Measurements from ENCODE around the gene MCM3.

MCM3 gene

DNA sequence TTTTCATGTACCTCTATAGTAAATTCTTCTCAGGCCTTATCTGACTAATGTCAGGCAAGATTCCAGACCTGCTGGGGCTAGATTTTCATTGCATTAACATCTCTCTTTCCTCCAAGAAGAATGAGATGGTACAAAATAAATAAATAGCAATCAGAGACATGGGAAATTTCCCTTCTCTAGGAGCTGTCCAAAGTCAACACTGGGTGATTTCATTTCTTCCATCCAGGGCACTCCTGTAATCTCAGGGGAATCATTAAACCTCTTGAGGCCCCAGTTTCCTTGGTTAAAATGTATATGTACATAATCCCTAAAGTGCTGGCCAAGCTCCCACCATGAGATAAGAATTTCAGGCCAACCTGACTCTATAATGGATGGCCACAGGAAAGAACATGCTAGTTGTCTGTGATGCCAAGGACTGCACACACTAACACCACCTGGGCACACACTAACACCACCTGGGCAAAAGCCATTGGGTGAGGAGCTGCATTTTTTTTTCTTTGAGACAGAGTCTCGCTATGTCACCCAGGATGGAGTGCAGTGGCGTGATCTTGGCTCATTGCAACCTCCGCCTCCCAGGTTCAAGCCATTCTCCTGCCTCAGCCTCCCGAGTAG is 41.2 kb downstream of the MCM3 start:
- WGBS (ENCODE audit: insufficient coverage) = 93% methylated on average over 4 of the region's 4 CpGs
- no peaks in the 10 kb centered on the region for H3K36me3 ChIP-seq (ENCODE audit: control insufficient read depth in 4 of 4, insufficient read depth in 4 of 4, low read length in 3 of 4)
- H3K4me1 ChIP-seq (ENCODE audit: control extremely low read depth in 1 of 4, control insufficient read depth in 4 of 4, insufficient read depth in 4 of 4, low read length in 3 of 4) = peaks cover 0 to 3% (median under 1%) of the 10 kb centered on the region in 4 experiments
- H3K27ac ChIP-seq (ENCODE audit: insufficient read depth in 1 of 2, low read depth in 1 of 2, low read length in 2 of 2, poor library complexity in 1 of 2, severe bottlenecking in 2 of 2) = no peak overlapping the region
- DNase-seq = no peak
- no peaks in the 10 kb centered on the region for H3K27me3 ChIP-seq (replicated peaks in 2 of 5; ENCODE audit: control insufficient read depth in 4 of 5, insufficient read depth in 5 of 5, low read length in 4 of 5)
- no peaks in the 10 kb centered on the region for H3K9me3 ChIP-seq (ENCODE audit: control extremely low read depth in 1 of 5, control insufficient read depth in 4 of 5, insufficient read depth in 2 of 5, low read depth in 1 of 5, low read length in 4 of 5)
- no peak overlapping the region for H3K4me3 ChIP-seq (ENCODE audit: control insufficient read depth in 1 of 7, extremely low read depth in 1 of 7, insufficient read depth in 4 of 7, low read depth in 2 of 7, low read length in 6 of 7)
- ChIA-PET CTCF (interaction anchor here (0.6 to 4.3 kb wide), 6 partner anchors 9 to 311 kb away, joined by 3 to 12 read pairs (median 4); no protein-coding TSS in a partner anchor), POLR2A (interaction anchor here (0.5 to 0.6 kb wide), 2 partner anchors 10 to 19 kb away, joined by 3 to 6 read pairs; no protein-coding TSS in a partner anchor)

GRCh38 chr6:52241819-52242218 is 42.7 kb downstream of the MCM3 start:
- Histone ChIP-seq H3K36me3 (ENCODE audit: control insufficient read depth in 4 of 4, insufficient read depth in 4 of 4, low read length in 3 of 4) (no peaks in the 10 kb centered on the region), H3K27ac (ENCODE audit: insufficient read depth in 1 of 2, low read depth in 1 of 2, low read length in 2 of 2, poor library complexity in 1 of 2, severe bottlenecking in 2 of 2) (no peak overlapping the region), H3K4me1 (ENCODE audit: control extremely low read depth in 1 of 4, control insufficient read depth in 4 of 4, insufficient read depth in 4 of 4, low read length in 3 of 4) (no peaks in the 10 kb centered on the region), H3K4me3 (ENCODE audit: control insufficient read depth in 1 of 7, extremely low read depth in 1 of 7, insufficient read depth in 4 of 7, low read depth in 2 of 7, low read length in 6 of 7) (no peak overlapping the region), H3K27me3 (replicated peaks in 2 of 5; ENCODE audit: control insufficient read depth in 4 of 5, insufficient read depth in 5 of 5, low read length in 4 of 5) (no peaks in the 10 kb centered on the region), H3K9me3 (ENCODE audit: control extremely low read depth in 1 of 5, control insufficient read depth in 4 of 5, insufficient read depth in 2 of 5, low read depth in 1 of 5, low read length in 4 of 5) (no peaks in the 10 kb centered on the region)
- WGBS (ENCODE audit: insufficient coverage) = 60% methylated on average over 1 of the region's 2 CpGs
- ChIA-PET POLR2A (no interaction called here), CTCF (interaction anchor here (1.0 to 4.3 kb wide), 5 partner anchors 8 to 80 kb away, joined by 3 to 12 read pairs (median 3); no protein-coding TSS in a partner anchor)
- no peak for DNase-seq

DNA sequence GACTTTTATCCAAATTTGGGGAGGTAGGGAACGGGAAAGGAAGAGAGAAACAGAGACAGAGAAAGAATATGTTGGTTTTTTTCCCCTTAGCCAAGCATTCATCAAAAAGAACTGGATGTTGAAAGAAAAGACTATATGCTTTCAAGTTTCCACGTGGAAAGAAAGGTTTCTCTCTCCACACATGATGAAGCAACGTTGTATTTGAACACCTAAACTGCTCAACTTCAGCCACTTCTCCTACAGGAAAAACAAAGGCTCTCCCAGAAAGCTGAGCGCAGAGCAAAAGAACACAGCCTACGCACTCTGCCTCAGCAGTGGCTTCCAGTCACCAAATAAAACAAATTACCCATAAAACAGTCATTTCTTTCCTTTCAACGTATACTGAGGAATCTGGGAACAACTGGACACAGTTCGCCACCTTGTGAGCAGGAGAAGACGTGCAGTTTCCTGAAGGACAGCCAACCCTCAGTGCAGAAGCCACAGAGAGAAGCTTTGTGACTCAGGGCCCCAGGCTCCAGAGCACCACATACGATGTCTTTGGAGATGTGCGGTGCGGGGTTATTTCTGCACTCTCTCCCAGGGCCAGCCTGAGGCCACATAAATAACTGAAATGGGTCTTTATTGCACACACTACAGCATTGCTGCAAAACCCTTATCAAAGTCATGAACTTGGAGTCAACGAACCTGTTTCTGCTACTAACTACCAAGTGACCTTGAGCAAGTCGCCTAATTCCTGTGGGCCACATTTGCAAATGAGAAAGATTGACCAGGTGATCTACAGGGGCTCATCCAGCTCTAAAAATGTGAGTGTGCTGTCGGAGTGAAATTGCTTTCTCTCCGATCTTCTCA is 50.3 kb downstream of the MCM3 start:
- ChIA-PET POLR2A (no interaction called here), CTCF (interaction anchor here (0.8 to 6.8 kb wide), 14 partner anchors 8 to 174 kb away, joined by 3 to 33 read pairs (median 4); partner anchors contain the start of gene IL17F)
- H3K9me3 ChIP-seq (ENCODE audit: control extremely low read depth in 1 of 5, control insufficient read depth in 4 of 5, insufficient read depth in 2 of 5, low read depth in 1 of 5, low read length in 4 of 5) = no peaks in the 10 kb centered on the region
- peaks cover 0 to 3% (median 0%) of the 10 kb centered on the region in 4 experiments for H3K4me1 ChIP-seq (ENCODE audit: control extremely low read depth in 1 of 4, control insufficient read depth in 4 of 4, insufficient read depth in 4 of 4, low read length in 3 of 4)
- no peaks in the 10 kb centered on the region for H3K36me3 ChIP-seq (ENCODE audit: control insufficient read depth in 4 of 4, insufficient read depth in 4 of 4, low read length in 3 of 4)
- peak; percentile 16 to 52 (median 45) for DNase-seq
- 66% methylated on average over 12 of the region's 15 CpGs for WGBS (ENCODE audit: insufficient coverage)
- no peak overlapping the region for H3K4me3 ChIP-seq (ENCODE audit: control insufficient read depth in 1 of 7, extremely low read depth in 1 of 7, insufficient read depth in 4 of 7, low read depth in 2 of 7, low read length in 6 of 7)
- H3K27me3 ChIP-seq (replicated peaks in 2 of 5; ENCODE audit: control insufficient read depth in 4 of 5, insufficient read depth in 5 of 5, low read length in 4 of 5) = no peaks in the 10 kb centered on the region
- no peak overlapping the region for H3K27ac ChIP-seq (ENCODE audit: insufficient read depth in 1 of 2, low read depth in 1 of 2, low read length in 2 of 2, poor library complexity in 1 of 2, severe bottlenecking in 2 of 2)

GRCh38 chr6:52233005-52233404 is 51.5 kb downstream of the MCM3 start:
- CTCF ChIA-PET = interaction anchor here (1.4 to 6.8 kb wide), 4 partner anchors 26 to 77 kb away, joined by 3 to 33 read pairs (median 17); no protein-coding TSS in a partner anchor
- Histone ChIP-seq H3K9me3 (ENCODE audit: control extremely low read depth in 1 of 5, control insufficient read depth in 4 of 5, insufficient read depth in 2 of 5, low read depth in 1 of 5, low read length in 4 of 5) (no peaks in the 10 kb centered on the region), H3K27me3 (replicated peaks in 2 of 5; ENCODE audit: control insufficient read depth in 4 of 5, insufficient read depth in 5 of 5, low read length in 4 of 5) (no peaks in the 10 kb centered on the region), H3K4me1 (ENCODE audit: control extremely low read depth in 1 of 4, control insufficient read depth in 4 of 4, insufficient read depth in 4 of 4, low read length in 3 of 4) (peaks cover 0 to 3% (median 0%) of the 10 kb centered on the region in 4 experiments), H3K36me3 (ENCODE audit: control insufficient read depth in 4 of 4, insufficient read depth in 4 of 4, low read length in 3 of 4) (no peaks in the 10 kb centered on the region), H3K4me3 (ENCODE audit: control insufficient read depth in 1 of 7, extremely low read depth in 1 of 7, insufficient read depth in 4 of 7, low read depth in 2 of 7, low read length in 6 of 7) (no peak overlapping the region), H3K27ac (ENCODE audit: insufficient read depth in 1 of 2, low read depth in 1 of 2, low read length in 2 of 2, poor library complexity in 1 of 2, severe bottlenecking in 2 of 2) (no peak overlapping the region)
- DNase-seq = no peak
- POLR2A ChIA-PET = no interaction called here
- 80% methylated on average over 1 of the region's 4 CpGs for WGBS (ENCODE audit: insufficient coverage)

DNA sequence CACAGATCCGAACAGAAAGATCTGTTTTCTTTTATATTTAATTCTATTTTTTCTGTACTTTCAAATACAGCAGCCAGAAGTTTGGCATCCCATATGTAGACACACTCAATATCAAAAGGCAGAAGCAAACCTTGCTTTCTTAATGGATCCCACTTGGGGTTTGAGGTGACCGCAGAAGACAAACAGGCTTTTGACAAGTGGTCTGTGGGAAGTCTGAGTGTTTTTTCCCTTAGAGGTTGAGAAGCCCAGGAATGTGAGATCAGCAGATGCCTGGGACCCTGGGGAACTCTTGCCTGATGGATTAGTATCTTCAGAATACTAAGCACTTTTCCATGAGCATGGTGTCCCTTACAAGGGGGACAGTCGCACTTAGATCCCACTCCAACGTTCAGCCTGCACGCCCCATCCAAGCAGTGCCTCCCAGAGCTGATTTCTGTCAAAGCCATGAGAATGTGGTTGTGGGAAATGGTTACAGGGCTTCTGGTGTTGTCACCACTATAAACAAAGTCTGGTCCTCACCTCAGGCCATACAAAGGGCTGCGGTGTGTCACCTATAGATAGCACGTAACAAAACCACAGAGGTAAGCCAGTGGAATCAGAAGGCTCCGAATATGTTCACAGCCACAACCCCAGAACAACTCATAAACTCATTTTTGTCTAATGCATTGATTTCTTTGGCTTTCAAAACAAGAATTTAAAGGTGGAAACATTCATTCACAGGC is 53.0 kb downstream of the MCM3 start:
- no peak for DNase-seq
- no peaks in the 10 kb centered on the region for H3K27me3 ChIP-seq (replicated peaks in 2 of 5; ENCODE audit: control insufficient read depth in 4 of 5, insufficient read depth in 5 of 5, low read length in 4 of 5)
- H3K36me3 ChIP-seq (ENCODE audit: control insufficient read depth in 4 of 4, insufficient read depth in 4 of 4, low read length in 3 of 4) = no peaks in the 10 kb centered on the region
- WGBS (ENCODE audit: insufficient coverage) = 94% methylated on average over 6 of the region's 8 CpGs
- H3K9me3 ChIP-seq (ENCODE audit: control extremely low read depth in 1 of 5, control insufficient read depth in 4 of 5, insufficient read depth in 2 of 5, low read depth in 1 of 5, low read length in 4 of 5) = no peaks in the 10 kb centered on the region
- H3K27ac ChIP-seq (ENCODE audit: insufficient read depth in 1 of 2, low read depth in 1 of 2, low read length in 2 of 2, poor library complexity in 1 of 2, severe bottlenecking in 2 of 2) = no peak overlapping the region
- H3K4me1 ChIP-seq (ENCODE audit: control extremely low read depth in 1 of 4, control insufficient read depth in 4 of 4, insufficient read depth in 4 of 4, low read length in 3 of 4) = peaks cover 0 to 3% (median 0%) of the 10 kb centered on the region in 4 experiments
- ChIA-PET POLR2A (no interaction called here), CTCF (interaction anchor here (1.2 to 6.8 kb wide), 6 partner anchors 10 to 68 kb away, joined by 3 to 33 read pairs (median 10); partner anchors contain the start of gene IL17F)
- no peak overlapping the region for H3K4me3 ChIP-seq (ENCODE audit: control insufficient read depth in 1 of 7, extremely low read depth in 1 of 7, insufficient read depth in 4 of 7, low read depth in 2 of 7, low read length in 6 of 7)

GRCh38 chr6:52230685-52231084 is 53.9 kb downstream of the MCM3 start:
- no peaks in the 10 kb centered on the region for H3K9me3 ChIP-seq (ENCODE audit: control extremely low read depth in 1 of 5, control insufficient read depth in 4 of 5, insufficient read depth in 2 of 5, low read depth in 1 of 5, low read length in 4 of 5)
- H3K27ac ChIP-seq (ENCODE audit: insufficient read depth in 1 of 2, low read depth in 1 of 2, low read length in 2 of 2, poor library complexity in 1 of 2, severe bottlenecking in 2 of 2) = no peak overlapping the region
- H3K36me3 ChIP-seq (ENCODE audit: control insufficient read depth in 4 of 4, insufficient read depth in 4 of 4, low read length in 3 of 4) = no peaks in the 10 kb centered on the region
- H3K27me3 ChIP-seq (replicated peaks in 2 of 5; ENCODE audit: control insufficient read depth in 4 of 5, insufficient read depth in 5 of 5, low read length in 4 of 5) = no peaks in the 10 kb centered on the region
- CTCF ChIA-PET = interaction anchor here (1.2 to 6.8 kb wide), 6 partner anchors 9 to 67 kb away, joined by 3 to 33 read pairs (median 4); partner anchors contain the start of gene IL17F
- 80% methylated on average over 1 of the region's 1 CpG for WGBS (ENCODE audit: insufficient coverage)
- POLR2A ChIA-PET = no interaction called here
- H3K4me1 ChIP-seq (ENCODE audit: control extremely low read depth in 1 of 4, control insufficient read depth in 4 of 4, insufficient read depth in 4 of 4, low read length in 3 of 4) = peaks cover 0 to 3% (median 0%) of the 10 kb centered on the region in 4 experiments
- H3K4me3 ChIP-seq (ENCODE audit: control insufficient read depth in 1 of 7, extremely low read depth in 1 of 7, insufficient read depth in 4 of 7, low read depth in 2 of 7, low read length in 6 of 7) = no peak overlapping the region
- peak in 2 of 3 donors; percentile 32 to 35 for DNase-seq

Measured in common myeloid progenitor, CD34-positive (primary cell).